Stimulated activated CD4-positive, alpha-beta T cell treated with anti-CD3 and anti-CD28 coated beads, Interleukin-12 subunit alpha, Interleukin-12 subunit beta, amount 100 ng/mL, for 4 hours (primary cell): ENCODE measurements around the gene LAMB1.

ENCODE experiments used
- DNase-seq: peaks from one replicate; pipeline ENCODE4 v3.0.0-alpha.2; 2020

Gene LAMB1

GRCh38 chr7:107998150-107998549, 4.8 kb downstream of the LAMB1 start:
- DNase-seq = no peak

DNA sequence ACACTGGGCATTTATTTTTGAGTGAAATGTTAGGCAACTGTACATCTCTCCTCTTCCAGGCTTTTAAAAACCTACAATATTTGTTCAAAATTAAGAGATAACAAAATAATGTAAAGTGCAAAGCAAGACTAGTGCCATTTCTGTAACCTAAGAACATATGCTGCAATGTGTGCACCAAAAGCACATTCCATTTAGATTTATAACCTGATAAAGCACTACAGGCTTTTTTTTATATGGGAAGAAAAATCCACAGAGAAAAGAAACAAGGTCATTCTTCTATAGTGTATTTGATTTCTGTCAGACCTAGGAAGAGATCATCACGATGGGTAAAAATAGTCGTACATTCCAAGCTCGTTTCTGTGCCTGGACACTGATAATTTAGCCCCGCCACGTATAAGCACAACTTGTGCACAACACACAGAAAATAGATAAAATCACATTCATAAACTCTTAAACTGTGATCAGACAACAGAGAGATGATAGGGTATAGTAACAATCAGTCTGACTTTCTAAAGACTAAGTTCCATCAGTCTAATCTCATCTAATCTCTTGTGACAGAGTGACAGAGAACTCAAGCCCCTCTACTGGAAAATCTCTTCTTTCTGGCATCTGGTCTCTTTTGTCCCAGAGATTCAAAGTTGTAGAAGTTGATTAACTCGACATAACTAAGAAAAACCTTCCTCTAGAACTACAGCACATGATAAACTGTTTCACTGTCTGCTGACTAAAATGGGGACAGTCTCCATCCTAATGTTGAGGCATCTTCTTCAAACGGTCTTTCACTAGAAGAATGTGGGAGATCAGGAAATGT, 6.7 kb downstream of the LAMB1 start:
- no peak for DNase-seq

DNA sequence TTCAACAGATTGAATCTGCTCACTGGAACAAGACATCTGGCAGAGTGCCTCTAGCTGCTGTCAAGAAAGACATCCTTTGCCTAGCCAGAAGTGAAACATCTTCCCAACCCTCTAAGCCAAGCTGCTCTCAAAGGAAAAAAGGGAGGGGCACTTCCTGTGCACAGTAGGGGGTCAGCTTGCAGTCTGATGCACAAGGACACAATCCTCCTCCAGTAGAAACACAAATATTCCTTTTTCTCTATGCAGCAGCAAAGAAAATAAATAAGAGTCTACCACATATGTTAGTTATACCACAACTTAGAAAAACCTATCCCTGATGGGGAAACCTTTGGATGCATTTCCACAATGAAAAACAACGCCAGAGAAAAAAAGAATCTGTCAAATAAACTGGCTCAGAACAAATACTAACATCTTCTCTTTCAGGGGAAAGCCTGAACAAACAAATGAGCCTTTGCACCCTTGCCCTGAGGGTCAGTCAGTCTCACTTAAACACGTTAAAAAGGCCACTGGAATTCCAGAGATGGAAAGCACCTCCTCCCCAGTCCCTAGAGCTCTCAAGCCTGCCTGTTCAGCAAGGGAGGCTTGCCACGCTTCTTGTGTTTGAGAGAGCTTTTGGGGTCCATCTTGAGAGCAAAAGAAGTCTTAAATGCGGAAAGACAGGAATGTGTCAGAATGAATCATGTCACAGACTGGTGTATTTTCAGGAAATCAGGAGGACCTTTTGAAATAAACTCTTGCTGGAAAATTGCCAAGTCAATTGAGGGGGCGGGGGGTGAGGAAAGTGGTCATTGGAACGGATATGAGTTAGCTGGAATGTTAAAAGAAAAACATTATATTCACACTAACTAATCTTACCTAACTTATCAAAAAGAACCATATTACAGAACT, 7.5 kb downstream of the LAMB1 start:
- DNase-seq = no peak

DNA sequence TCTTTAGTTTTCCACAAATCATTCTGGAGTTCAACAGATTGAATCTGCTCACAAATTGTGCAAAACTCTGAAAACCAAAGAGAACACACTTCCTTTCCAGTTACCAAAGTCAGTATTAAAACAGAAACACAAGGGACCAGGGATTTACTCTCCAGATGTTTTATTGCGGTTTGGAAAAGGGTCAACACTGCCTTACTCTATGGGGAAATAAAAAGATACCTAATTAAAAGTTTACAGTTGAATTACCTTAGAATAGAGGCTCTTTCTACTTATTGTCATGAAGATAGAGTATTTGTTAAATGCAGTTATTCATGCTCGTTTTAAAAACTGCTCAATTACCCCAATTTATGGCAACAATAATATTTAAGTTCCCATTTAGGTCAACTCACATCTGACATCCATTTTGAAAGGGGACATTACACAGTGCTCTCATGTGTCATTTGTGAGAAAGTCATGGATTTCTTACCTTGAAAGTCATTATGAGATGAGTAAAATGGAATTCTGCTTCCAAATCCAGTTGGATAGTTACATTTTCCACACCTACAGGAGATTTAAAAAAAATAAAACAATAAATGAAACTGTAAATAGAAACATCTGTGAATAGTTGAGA, 8.4 kb downstream of the LAMB1 start:
- DNase-seq = no peak

DNA sequence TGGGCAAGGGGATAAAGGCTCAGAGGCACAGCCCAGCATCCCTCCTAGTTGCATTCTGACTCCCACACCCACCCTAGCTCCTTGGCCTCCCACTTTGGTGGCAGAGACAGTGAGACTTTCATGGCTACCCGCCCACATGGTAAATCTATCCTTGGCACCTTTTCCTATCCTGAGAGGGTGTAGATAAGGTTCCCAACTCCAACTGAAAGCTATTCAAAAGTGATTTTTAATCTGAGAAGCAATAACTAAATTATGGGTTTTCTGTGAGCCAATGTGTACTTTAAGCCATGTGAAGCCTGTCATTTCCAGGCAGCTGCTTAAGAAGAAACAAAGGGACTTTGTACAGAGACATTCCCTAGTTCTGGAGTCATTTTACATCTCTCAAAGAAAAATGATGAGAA, 9.1 kb downstream of the LAMB1 start:
- DNase-seq = no peak

- no peak for DNase-seq
Measured at GRCh38 chr7:107989618-107990373, 13.2 kb downstream of the LAMB1 start.

DNA sequence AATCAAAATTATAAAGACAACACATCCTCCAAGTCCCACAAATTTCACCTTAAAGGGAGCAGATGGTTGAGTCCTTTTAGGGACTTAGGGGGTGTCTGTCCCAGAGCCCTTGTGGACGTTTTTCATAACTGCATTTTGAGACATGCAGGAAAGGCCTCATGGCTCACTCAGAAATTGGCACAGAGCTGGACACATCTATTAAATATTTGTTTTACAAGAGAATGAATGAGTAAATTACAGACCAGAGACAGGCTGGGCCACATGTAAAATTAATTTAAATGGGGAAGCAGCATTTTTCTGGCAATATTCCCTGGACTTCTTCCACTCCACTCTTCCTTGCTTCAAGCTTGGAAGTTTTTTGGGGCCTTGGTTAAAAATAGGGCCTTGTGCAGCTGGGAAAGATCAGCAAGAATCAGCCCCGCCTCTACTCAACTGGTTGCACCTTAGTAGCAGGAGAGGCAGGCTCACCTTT, 20.0 kb downstream of the LAMB1 start:
- DNase-seq = no peak

- DNase-seq = no peak
Measured at GRCh38 chr7:107982042-107982840, 20.7 kb downstream of the LAMB1 start.

DNA sequence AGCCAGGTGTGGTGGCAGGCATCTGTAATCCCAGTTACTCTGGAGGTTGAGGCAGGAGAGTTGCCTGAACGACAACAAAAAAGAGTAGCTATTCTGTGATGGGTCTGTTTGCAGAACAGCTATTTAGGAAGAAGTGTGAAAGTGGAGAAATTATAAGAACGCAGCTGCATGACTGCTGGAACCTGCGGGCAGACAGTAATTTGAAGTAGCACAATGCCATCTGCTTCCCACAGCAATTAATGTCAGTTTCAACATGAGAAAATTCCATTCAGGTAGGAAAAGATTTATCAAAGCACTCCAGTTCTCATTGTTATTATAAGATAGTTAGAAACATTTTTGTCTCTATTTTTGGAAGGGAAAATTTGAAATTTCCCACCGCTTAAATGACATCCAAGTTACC, 21.5 kb downstream of the LAMB1 start:
- no peak for DNase-seq

DNA sequence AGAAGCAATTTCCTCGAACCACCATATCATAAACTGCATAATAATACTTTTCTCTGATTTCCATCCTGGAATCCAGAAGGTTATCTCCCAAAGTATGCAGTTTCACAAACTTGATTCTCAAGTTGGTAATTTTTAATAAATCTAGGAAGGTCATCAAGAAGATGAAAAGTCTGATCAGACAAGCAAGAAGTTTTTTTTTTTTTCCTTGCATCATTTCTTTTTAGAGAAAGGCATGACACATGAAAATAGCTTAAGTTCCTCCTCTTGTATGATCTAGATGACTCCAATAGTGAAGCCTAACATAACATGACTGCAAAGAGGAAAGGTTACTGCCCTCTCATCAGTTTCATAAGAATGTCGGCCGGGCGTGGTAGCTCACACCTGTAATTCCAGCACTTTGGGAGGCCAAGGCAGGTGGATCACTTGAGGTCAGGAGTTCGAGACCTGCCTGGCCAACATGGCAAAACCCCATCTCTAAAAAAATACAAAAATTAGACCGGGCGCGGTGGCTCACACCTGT, 22.2 kb downstream of the LAMB1 start:
- no peak for DNase-seq

- DNase-seq = no peak
Measured at GRCh38 chr7:107980171-107980570, 22.8 kb downstream of the LAMB1 start.

DNA sequence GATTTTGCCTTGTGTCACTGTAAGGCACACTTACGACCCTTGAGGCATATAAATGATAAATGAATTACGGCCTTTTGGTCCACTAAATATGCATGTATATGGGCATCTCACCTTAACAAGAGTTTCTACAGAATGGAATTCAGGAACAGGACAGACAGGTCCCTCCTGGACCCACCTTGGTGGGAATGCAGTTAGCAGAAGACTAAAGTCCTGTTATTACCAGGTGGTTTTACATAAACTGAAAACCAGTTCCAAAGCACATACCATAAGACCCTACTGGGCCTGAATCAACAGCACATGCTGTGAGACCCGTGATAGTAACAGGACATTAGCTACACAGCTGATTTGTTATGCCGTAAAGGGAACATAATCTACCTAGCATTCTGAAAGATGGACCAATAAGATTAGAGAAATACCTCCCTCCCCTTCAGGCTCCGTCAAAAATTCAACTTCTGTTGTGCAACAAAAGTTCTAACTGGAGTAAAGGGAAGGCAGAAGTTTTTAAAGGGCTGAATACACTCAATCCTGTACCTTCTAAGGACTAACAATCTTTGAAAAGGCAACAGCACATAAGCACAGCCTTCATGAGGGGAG, 24.0 kb downstream of the LAMB1 start:
- no peak for DNase-seq

GRCh38 chr7:107977048-107977447, 25.9 kb downstream of the LAMB1 start:
- no peak for DNase-seq

- DNase-seq = no peak
Measured at GRCh38 chr7:107976620-107977019, 26.3 kb downstream of the LAMB1 start.

GRCh38 chr7:107975394-107976013, 27.5 kb downstream of the LAMB1 start:
- DNase-seq = no peak

DNA sequence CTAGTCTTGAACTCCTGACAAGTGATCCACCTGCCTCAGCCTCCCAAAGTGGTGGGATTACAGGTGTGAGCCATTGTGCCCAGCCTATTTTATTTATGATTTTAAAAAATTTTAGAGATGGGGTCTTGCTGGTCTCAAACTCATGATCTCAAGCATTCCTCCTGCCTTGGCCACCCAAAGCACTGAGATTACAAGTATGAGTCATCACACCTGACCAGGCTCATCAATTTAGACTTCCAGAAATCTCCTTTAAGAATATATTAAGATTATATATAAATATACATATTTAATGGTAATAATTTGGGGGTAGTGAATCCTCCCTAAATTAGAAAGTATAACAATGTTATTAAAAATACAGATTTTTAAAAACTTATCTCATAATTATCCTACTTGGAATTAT, 29.1 kb downstream of the LAMB1 start:
- DNase-seq = no peak

DNA sequence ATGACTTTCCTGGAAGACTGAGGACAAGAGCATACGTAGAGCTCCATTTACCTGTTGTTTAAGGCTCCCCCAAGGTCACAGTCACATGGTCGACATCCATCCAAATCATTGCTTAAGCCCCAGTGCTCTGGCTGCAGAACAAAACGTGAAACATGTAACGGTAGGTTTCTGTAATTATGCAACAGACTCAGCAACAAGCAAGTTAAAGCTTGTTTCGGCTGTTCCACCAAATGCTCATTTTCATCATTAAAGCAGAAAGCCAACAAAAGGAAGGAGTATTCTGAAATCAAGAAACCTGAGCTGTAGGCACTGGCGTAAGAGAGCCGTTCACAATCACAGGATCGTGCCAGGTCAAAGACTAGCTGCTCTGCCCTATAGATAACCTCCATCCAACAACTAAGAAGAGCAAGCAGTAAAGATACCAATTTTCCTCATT, 30.0 kb downstream of the LAMB1 start:
- no peak for DNase-seq

- DNase-seq = no peak
Measured at GRCh38 chr7:107972075-107972482, 30.9 kb downstream of the LAMB1 start.

- no peak for DNase-seq
Measured at GRCh38 chr7:107971613-107972012, 31.3 kb downstream of the LAMB1 start.

DNA sequence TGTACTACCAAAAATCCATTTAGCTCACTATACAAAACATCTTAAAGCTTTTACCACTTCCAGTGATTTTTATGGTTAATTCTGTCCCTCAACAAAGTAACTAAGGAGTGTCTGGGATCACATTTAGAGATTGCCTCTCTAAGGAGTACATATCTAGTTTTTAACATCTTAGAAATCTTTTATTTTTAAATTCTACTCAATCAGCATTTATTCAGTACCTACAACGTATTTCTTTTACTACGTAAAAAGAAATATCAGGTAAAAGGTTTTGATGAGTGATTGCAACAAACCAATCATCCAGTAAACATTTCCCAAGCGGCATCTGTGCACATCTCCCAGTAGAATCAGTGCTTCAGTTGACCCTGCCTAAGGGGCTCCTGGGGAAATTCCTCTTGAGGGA, 31.9 kb downstream of the LAMB1 start:
- DNase-seq = no peak

GRCh38 chr7:107969856-107970255, 33.1 kb downstream of the LAMB1 start:
- no peak for DNase-seq
